Measurements from ENCODE around the gene RAP1GAP2.
A peak's percentile ranks its signal among the peaks of the same experiment; 100 is the strongest.
"Not testable (repeated sequence)": the region's sequence is repeated elsewhere in the genome, so short reads cannot be mapped to it uniquely, and the experiment has no call there.

RAP1GAP2 gene

DNA sequence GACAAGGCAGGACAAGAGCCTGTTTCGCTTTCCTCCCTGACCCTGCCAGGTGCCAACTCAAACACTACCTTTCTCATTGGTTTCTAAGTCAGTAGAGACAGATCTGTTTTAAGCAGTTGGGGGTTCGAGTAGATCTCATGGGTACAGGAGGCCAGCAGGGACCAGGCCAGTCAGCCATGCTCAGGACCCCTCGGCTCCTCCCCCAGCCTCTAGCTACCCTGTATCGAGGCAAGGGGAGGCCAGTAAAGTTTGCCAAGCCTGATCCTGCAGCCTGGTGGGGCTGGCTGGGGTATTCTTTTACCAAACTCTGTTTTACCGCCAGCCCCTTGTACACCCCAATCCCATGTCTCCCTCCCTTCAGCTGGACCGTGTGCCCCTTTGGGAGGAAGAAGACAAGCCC, 240.6 kb downstream of the RAP1GAP2 start:
- no peak overlapping the region for H3K4me2 ChIP-seq (ENCODE audit: low read length)
- no peaks in the 10 kb centered on the region for H3K9me3 ChIP-seq (replicated peaks; ENCODE audit: low read length)
- no peak overlapping the region for H3K9ac ChIP-seq (ENCODE audit: low read depth, low read length)
- H3K27me3 ChIP-seq (ENCODE audit: control insufficient read depth, insufficient read depth, low read length) = peaks cover 13% of the 10 kb centered on the region
- H3K4me3 ChIP-seq (ENCODE audit: low read length) = no peak overlapping the region
- no peaks in the 10 kb centered on the region for H3K36me3 ChIP-seq (ENCODE audit: insufficient read depth, low read length)
- no peaks in the 10 kb centered on the region for H3K4me1 ChIP-seq (ENCODE audit: control insufficient read depth, insufficient read depth, low read length)

DNA sequence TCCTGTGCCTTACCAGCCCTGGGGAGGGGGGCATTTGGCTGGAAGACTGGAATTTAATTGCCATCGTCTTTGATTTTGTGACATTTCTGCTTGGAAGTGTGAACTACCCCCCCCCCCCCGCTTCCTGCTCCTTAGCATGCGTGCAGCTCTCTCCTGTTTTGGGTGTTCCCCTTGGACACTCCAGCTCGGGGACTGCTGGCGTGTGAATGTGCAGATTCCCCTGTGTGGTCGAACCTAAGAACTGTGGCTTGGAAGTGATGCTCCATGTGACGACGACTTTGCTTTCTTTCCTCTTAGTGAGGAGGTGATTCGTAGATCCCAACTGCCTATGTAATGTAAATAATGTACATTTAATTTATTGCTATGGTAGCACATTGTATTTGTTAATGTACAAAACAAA, 241.0 kb downstream of the RAP1GAP2 start:
- H3K9me3 ChIP-seq (replicated peaks; ENCODE audit: low read length) = no peaks in the 10 kb centered on the region

GRCh38 chr17:3038941-3039340, 242.7 kb downstream of the RAP1GAP2 start:
- H3K4me1 ChIP-seq (ENCODE audit: control insufficient read depth, insufficient read depth, low read length) = no peaks in the 10 kb centered on the region
- H3K4me2 ChIP-seq (ENCODE audit: low read length) = no peak overlapping the region
- H3K9ac ChIP-seq (ENCODE audit: low read depth, low read length) = no peak overlapping the region
- H3K9me3 ChIP-seq (replicated peaks; ENCODE audit: low read length) = no peaks in the 10 kb centered on the region
- no peak overlapping the region for H3K4me3 ChIP-seq (ENCODE audit: low read length)
- no peaks in the 10 kb centered on the region for H3K36me3 ChIP-seq (ENCODE audit: insufficient read depth, low read length)
- H3K27me3 ChIP-seq (ENCODE audit: control insufficient read depth, insufficient read depth, low read length) = peaks cover 13% of the 10 kb centered on the region

More for the DNA sequence above, 241.0 kb downstream of the RAP1GAP2 start:
- Histone ChIP-seq H3K36me3 (ENCODE audit: insufficient read depth, low read length) (no peaks in the 10 kb centered on the region), H3K27me3 (ENCODE audit: control insufficient read depth, insufficient read depth, low read length) (peaks cover 13% of the 10 kb centered on the region), H3K4me1 (ENCODE audit: control insufficient read depth, insufficient read depth, low read length) (no peaks in the 10 kb centered on the region), H3K4me2 (ENCODE audit: low read length) (no peak overlapping the region), H3K9ac (ENCODE audit: low read depth, low read length) (no peak overlapping the region), H3K4me3 (ENCODE audit: low read length) (no peak overlapping the region)

GRCh38 chr17:3039736-3040135, 243.5 kb downstream of the RAP1GAP2 start:
- no peaks in the 10 kb centered on the region for H3K4me1 ChIP-seq (ENCODE audit: control insufficient read depth, insufficient read depth, low read length)
- no peak overlapping the region for H3K9ac ChIP-seq (ENCODE audit: low read depth, low read length)
- peaks cover 13% of the 10 kb centered on the region for H3K27me3 ChIP-seq (ENCODE audit: control insufficient read depth, insufficient read depth, low read length)
- no peaks in the 10 kb centered on the region for H3K36me3 ChIP-seq (ENCODE audit: insufficient read depth, low read length)
- no peak overlapping the region for H3K4me3 ChIP-seq (ENCODE audit: low read length)
- H3K9me3 ChIP-seq (replicated peaks; ENCODE audit: low read length) = no peaks in the 10 kb centered on the region
- H3K4me2 ChIP-seq (ENCODE audit: low read length) = no peak overlapping the region

GRCh38 chr17:3040882-3041281, 244.6 kb downstream of the RAP1GAP2 start:
- Histone ChIP-seq H3K36me3 (ENCODE audit: insufficient read depth, low read length) (no peaks in the 10 kb centered on the region), H3K4me3 (ENCODE audit: low read length) (no peak overlapping the region), H3K4me2 (ENCODE audit: low read length) (no peak overlapping the region), H3K9me3 (replicated peaks; ENCODE audit: low read length) (no peaks in the 10 kb centered on the region), H3K9ac (ENCODE audit: low read depth, low read length) (no peak overlapping the region), H3K4me1 (ENCODE audit: control insufficient read depth, insufficient read depth, low read length) (no peaks in the 10 kb centered on the region), H3K27me3 (ENCODE audit: control insufficient read depth, insufficient read depth, low read length) (peaks cover 13% of the 10 kb centered on the region)

DNA sequence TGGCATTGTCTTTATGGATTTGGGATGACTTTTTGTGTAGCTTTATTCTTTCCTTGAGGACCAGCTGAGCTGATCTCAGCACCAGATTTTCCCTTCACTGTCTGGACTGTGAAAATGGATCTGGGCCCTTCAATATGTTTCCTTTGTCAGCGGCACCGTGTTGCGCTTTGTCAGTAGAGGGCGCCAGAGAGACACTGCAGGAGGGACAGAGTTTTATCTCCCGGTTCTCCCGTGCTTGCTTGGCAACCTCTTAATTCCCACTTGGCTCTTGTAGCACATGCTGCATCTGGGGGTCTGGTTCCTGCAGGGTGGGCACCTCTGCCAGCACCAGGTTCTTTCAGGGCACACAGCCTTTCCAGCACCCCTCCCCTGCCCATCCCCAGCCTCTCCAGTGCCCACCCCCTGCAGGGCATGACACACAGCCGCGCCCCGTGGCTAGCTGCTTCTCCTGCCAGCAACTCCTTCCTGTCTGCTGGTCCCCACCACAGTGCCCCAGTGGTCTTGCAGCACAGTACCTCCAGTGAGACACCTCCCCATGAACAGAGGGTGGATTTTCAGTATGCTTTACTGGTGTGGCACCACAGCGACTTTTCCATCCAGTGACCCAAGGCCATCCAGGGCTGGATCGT, 247.6 kb downstream of the RAP1GAP2 start:
- H3K4me3 ChIP-seq (ENCODE audit: low read length) = no peak overlapping the region
- H3K9me3 ChIP-seq (replicated peaks; ENCODE audit: low read length) = no peaks in the 10 kb centered on the region
- no peak overlapping the region for H3K4me2 ChIP-seq (ENCODE audit: low read length)
- no peaks in the 10 kb centered on the region for H3K4me1 ChIP-seq (ENCODE audit: control insufficient read depth, insufficient read depth, low read length)
- H3K9ac ChIP-seq (ENCODE audit: low read depth, low read length) = no peak overlapping the region
- H3K36me3 ChIP-seq (ENCODE audit: insufficient read depth, low read length) = no peaks in the 10 kb centered on the region
- H3K27me3 ChIP-seq (ENCODE audit: control insufficient read depth, insufficient read depth, low read length) = peaks cover 13% of the 10 kb centered on the region

- Histone ChIP-seq H3K4me3 (ENCODE audit: low read length) (no peak overlapping the region), H3K36me3 (ENCODE audit: insufficient read depth, low read length) (no peaks in the 10 kb centered on the region), H3K4me2 (ENCODE audit: low read length) (no peak overlapping the region), H3K4me1 (ENCODE audit: control insufficient read depth, insufficient read depth, low read length) (peaks cover 4% of the 10 kb centered on the region), H3K9me3 (replicated peaks; ENCODE audit: low read length) (no peaks in the 10 kb centered on the region), H3K27me3 (ENCODE audit: control insufficient read depth, insufficient read depth, low read length) (no peaks in the 10 kb centered on the region), H3K9ac (ENCODE audit: low read depth, low read length) (no peak overlapping the region)
Observed at GRCh38 chr17:3046753-3047152, 250.5 kb downstream of the RAP1GAP2 start.

- H3K27me3 ChIP-seq (ENCODE audit: control insufficient read depth, insufficient read depth, low read length) = no peaks in the 10 kb centered on the region
- no peaks in the 10 kb centered on the region for H3K9me3 ChIP-seq (replicated peaks; ENCODE audit: low read length)
- peak overlapping the region; percentile 84 for H3K4me3 ChIP-seq (ENCODE audit: low read length)
- H3K4me1 ChIP-seq (ENCODE audit: control insufficient read depth, insufficient read depth, low read length) = peaks cover 4% of the 10 kb centered on the region
- peak overlapping the region; percentile 94 for H3K4me2 ChIP-seq (ENCODE audit: low read length)
- H3K36me3 ChIP-seq (ENCODE audit: insufficient read depth, low read length) = no peaks in the 10 kb centered on the region
- peak overlapping the region; percentile 74 for H3K9ac ChIP-seq (ENCODE audit: low read depth, low read length)
Observed at GRCh38 chr17:3048727-3049471, 252.7 kb downstream of the RAP1GAP2 start.

DNA sequence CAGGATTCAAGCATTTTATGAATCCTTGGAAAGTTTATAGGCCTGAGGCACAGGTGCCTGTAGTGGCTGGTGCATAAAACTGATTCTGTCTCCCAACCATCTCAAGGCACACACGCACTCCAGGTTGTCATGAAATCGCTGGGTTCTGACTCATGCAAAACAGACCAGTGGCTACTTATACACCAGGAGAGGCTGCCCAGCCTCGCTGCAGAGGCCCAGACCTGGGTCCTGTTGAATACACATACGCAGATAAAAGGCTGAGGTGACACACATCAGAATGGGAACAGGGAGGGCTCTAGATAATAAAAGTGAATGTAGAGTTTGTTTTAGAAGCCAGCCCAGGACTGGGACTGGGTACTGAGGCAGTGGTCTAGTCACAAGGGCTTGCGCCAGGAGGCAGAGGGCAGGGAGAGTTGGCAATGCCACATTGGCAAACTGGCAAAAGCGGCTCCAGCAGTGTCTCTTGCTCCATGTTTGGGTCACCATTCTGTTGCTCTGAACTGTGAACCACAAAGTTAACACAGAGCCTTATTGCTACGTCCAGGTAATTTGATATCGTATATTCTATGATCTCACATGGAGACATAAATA, 253.6 kb downstream of the RAP1GAP2 start:
- Histone ChIP-seq H3K4me2 (ENCODE audit: low read length) (peak overlapping the region; percentile 94), H3K36me3 (ENCODE audit: insufficient read depth, low read length) (no peaks in the 10 kb centered on the region), H3K9me3 (replicated peaks; ENCODE audit: low read length) (no peaks in the 10 kb centered on the region), H3K4me1 (ENCODE audit: control insufficient read depth, insufficient read depth, low read length) (peaks cover 4% of the 10 kb centered on the region), H3K4me3 (ENCODE audit: low read length) (peak overlapping the region; percentile 84), H3K9ac (ENCODE audit: low read depth, low read length) (no peak overlapping the region), H3K27me3 (ENCODE audit: control insufficient read depth, insufficient read depth, low read length) (no peaks in the 10 kb centered on the region)

DNA sequence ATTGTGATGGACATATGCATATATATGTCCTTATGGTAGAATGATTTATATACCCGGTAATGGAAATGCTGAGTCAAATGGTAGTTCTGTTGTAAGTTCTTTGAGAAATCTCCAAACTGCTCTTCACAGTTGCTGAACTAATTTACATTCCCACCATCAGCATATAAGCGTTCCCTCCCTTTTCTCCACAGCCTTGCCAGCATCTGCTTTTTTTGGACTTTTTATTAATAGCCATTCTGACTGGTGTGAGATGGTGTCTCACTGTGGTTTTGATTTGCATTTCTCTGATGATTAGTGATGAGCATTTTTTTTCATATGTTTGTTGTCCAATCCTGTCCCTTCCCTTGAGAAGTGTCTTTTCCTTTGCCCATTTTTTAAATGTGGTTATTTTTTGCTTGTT, 258.6 kb downstream of the RAP1GAP2 start:
- H3K9ac ChIP-seq (ENCODE audit: low read depth, low read length); H3K4me3 ChIP-seq (ENCODE audit: low read length); H3K4me1 ChIP-seq (ENCODE audit: control insufficient read depth, insufficient read depth, low read length); H3K27me3 ChIP-seq (ENCODE audit: control insufficient read depth, insufficient read depth, low read length); H3K9me3 ChIP-seq (replicated peaks; ENCODE audit: low read length); H3K36me3 ChIP-seq (ENCODE audit: insufficient read depth, low read length); H3K4me2 ChIP-seq (ENCODE audit: low read length): not testable (repeated sequence)

GRCh38 chr17:3062824-3063377, 266.7 kb downstream of the RAP1GAP2 start:
- H3K4me3 ChIP-seq (ENCODE audit: low read length); H3K36me3 ChIP-seq (ENCODE audit: insufficient read depth, low read length); H3K4me1 ChIP-seq (ENCODE audit: control insufficient read depth, insufficient read depth, low read length); H3K9ac ChIP-seq (ENCODE audit: low read depth, low read length); H3K9me3 ChIP-seq (replicated peaks; ENCODE audit: low read length); H3K27me3 ChIP-seq (ENCODE audit: control insufficient read depth, insufficient read depth, low read length); H3K4me2 ChIP-seq (ENCODE audit: low read length): not testable (repeated sequence)

Data from skeletal muscle satellite cell (primary cell).